ENCODE data around the gene TH.

TH gene

DNA sequence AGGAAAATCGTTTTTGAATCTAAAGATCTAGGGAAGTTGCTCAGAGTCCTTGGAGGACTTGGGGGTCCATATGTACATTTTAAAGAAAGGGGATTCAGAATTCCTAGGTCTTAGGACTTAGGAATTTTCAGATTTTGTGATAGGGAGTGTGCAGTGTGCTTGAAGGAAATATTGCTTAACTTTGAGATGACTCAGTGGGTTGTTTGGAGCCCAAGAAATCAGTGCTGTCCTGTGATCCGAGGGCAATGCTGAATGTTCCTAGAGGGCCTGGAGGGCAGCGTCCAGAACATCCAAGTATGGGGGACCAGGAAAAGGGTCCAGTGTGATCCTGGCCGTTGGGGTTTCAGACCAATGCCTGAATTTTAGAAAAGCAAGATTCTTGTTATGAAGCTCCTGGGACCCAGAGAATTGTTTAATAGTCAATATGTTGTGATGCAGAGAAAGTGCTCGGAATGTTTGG, 29.3 kb downstream of the TH start:
- DNase-seq (ENCODE audit: low read depth), result peak; percentile 67

DNA sequence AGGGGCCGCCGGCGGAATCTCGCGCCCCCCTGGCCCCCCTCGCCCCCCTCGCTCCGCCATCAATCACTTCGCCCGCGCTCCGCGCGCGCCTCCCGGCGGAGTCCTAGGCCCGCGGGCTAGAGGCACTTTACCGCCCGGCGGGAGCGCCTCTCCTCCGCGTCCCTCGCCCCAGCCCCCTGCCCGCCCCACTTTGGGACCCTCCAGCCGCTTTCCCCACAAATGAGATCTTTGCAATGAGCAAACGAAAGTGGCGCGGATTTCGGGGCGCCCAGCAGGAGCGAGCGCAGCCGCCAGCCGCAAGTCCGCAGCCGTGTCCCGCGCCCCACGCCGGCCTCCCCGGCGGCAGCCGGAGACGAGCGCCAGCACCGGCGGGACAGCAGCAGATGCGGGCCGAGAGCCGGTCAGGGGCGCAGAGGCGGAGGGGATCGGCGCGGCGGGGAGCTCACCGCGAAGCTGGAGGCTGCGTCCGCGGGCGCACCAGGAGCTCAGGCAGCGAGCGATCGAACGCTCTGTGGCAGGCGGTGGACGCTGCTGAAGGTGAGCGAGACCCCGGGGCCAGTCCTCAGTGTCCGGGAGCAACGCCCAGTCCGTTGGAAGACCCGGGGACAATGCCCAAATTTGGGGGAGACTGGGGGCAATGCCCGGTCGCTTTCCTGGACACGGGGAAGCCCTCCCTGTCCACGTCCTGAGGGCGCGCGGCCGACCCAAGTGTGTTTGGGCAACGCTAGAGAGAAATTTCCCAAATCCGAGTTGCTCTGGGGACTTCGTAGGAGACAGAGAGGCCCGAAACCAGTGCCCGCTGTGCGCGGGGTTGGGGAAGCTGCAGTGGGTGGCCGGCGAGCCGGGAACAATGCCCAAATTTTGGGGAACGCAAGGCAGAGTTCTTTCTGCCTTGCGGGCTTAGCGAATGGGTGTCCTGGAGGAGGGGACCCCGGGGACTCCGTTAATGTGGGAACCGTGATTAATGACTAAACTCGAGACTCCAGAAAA, 30.9 kb downstream of the TH start:
- DNase-seq (ENCODE audit: low read depth), result no peak

- DNase-seq (ENCODE audit: low read depth), result no peak
Measured at GRCh38 chr11:2139621-2140337, 31.8 kb downstream of the TH start.

- peak; percentile 60 for DNase-seq (ENCODE audit: low read depth)
Measured at GRCh38 chr11:2139123-2139521, 32.5 kb downstream of the TH start, which contains the start of gene IGF2. Gene IGF2, minus strand, starts transcription at chr11:2139389. Its CDS starts 3,866 bp downstream, at chr11:2135523.

DNA sequence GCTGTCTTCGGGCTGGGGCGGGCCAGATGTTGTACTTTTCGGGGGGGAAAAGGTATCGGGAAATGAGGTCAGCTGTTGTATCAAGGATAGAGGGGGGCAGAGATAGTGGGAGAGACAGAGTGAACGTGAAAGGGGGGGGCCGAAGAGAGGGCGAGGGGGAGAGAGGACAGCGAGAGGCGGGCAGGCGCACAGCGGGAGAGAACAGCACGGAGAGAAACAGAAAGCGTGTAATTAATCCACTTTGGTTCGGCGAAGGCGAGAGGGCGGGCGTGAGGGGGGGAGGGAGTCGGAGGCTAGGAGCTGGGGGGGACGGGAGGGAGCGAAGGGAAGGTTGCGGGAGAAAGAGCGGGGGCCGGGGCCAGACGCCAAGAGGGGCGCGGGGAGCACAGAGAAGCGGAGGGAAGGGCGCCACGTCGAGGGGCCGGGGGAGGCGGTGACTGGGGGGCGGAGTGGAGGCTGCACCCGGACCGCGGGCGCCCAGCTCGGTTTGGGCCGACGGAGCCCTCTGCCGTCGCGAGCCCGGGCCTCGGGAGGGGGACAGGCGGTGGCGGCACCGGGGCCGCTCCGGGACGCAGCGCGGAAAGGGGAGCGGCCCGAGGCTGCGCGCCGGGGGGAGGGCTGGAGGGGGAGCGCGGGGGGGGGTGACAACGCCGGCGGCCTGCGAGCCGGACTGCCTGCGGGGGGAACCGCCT, 33.0 kb downstream of the TH start:
- DNase-seq (ENCODE audit: low read depth), result peak; percentile 48

- DNase-seq (ENCODE audit: low read depth), result no peak
Measured at GRCh38 chr11:2138068-2138430, 33.6 kb downstream of the TH start.

- peak; percentile 93 for DNase-seq (ENCODE audit: low read depth)
Measured at GRCh38 chr11:2137202-2138067, 34.2 kb downstream of the TH start.

DNA sequence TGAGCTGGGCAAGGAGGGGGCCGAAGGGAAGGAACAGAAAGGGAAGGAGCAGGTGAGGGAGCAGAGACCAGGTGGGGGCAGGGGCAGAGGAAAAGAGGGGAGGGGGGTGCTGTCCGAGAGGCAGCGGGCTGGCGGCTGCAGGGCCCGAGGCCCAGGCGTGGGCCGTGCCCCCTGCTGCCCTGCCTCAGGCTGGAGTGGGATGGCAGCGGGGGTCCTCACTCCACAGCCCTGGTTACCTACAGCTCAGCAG, 34.7 kb downstream of the TH start:
- no peak for DNase-seq (ENCODE audit: low read depth)

GRCh38 chr11:2136209-2136951, 35.2 kb downstream of the TH start:
- no peak for DNase-seq (ENCODE audit: low read depth)

DNA sequence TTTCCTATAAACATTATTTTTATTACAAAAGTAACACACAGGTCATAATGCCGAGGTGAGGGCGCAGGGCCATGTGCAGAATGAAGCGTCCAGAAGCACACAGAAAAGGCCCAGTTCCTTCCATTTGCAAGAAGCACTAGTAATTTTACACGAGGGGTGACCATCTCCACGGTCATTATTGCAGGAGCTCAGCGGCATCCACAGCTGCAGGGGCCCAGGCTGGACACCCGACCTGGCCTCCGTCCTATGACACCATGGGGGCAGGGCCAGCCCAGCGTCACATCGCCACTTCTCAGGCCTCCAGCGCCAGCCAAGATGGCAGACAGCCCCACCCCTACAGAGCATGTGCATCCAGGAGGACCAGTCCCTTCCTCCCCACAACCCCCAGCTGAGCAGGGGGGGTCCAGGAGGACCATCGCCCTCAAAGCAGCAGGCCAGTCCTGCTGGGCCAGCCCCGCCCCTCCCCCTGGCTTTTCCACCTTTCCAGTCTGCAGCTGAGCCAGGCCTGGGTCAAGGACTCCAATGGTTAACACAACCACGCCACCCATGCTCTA, 35.9 kb downstream of the TH start:
- no peak for DNase-seq (ENCODE audit: low read depth)

GRCh38 chr11:2135018-2135569, 36.5 kb downstream of the TH start:
- DNase-seq (ENCODE audit: low read depth), result no peak

- DNase-seq (ENCODE audit: low read depth), result no peak
Measured at GRCh38 chr11:2134022-2135010, 37.3 kb downstream of the TH start.

DNA sequence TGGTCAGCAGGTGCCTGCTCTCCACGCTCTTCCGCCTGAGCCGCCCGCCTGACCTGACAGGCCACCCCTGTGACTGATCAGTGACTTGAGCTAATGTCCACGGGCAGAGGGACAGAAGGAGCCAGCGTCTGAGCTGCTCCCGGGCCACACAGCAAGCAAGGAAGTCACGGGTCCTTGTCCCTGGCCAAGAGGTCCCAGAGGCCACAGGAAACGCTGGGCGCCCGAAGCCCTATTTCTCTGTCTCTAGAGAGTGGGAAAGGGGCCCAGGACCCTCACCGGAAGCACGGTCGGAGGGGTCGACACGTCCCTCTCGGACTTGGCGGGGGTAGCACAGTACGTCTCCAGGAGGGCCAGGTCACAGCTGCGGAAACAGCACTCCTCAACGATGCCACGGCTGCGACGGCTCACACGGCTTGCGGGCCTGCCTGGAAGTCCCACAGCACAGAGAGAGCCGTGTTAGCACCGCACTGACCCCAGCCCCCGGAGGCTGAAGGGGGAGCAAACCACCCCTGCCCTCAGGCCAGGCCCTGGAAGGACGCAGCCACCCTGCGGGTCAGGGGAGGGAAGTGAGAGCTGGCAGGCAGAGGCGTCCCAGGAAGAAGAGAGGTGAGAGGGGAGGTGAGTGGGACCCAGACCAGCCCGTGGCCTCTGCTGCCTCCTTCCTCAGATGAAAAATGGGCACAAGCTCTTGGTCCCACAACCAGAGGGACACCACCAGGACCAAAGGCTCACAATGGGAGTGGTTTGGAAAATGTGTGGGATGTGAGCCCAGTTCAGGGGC, 38.2 kb downstream of the TH start:
- no peak for DNase-seq (ENCODE audit: low read depth)

DNA sequence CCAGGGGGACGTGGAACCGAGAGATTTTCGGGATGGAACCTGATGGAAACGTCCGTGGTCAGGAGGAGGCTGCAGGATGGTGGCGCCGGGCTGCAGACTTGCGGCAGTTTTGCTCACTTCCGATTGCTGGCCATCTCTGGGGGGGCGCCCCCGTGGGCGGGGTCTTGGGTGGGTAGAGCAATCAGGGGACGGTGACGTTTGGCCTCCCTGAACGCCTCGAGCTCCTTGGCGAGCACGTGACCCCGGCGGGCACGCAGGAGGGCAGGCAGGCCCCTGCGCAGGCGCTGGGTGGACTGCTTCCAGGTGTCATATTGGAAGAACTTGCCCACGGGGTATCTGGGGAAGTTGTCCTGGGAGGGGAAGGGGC, 38.8 kb downstream of the TH start:
- no peak for DNase-seq (ENCODE audit: low read depth)

DNA sequence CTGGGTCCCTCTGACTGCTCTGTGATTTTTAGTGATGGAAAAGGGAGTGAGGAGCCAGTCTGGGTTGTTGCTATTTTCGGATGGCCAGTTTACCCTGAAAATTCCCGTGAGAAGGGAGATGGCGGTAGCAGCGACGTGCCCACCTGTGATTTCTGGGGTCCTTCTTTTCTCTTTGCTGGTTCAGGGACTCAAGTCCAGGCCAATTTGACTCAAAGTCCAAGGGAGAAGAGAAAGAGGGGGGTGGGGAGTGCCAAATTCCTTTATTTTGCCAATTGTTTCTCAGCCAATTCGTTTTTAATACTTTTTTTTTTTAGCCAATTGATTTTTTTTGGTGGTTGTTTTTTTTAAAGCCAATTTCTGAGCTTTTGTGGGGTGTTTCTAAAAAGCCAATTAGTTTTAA, 39.4 kb downstream of the TH start:
- DNase-seq (ENCODE audit: low read depth), result no peak

GRCh38 chr11:2131371-2132236, 40.0 kb downstream of the TH start:
- peak; percentile 36 for DNase-seq (ENCODE audit: low read depth)

- no peak for DNase-seq (ENCODE audit: low read depth)
Measured at GRCh38 chr11:2130881-2131352, 40.7 kb downstream of the TH start.

Data from amniotic epithelial cell (primary cell).